ENCODE results near the gene TMEM54.

TMEM54 gene

DNA sequence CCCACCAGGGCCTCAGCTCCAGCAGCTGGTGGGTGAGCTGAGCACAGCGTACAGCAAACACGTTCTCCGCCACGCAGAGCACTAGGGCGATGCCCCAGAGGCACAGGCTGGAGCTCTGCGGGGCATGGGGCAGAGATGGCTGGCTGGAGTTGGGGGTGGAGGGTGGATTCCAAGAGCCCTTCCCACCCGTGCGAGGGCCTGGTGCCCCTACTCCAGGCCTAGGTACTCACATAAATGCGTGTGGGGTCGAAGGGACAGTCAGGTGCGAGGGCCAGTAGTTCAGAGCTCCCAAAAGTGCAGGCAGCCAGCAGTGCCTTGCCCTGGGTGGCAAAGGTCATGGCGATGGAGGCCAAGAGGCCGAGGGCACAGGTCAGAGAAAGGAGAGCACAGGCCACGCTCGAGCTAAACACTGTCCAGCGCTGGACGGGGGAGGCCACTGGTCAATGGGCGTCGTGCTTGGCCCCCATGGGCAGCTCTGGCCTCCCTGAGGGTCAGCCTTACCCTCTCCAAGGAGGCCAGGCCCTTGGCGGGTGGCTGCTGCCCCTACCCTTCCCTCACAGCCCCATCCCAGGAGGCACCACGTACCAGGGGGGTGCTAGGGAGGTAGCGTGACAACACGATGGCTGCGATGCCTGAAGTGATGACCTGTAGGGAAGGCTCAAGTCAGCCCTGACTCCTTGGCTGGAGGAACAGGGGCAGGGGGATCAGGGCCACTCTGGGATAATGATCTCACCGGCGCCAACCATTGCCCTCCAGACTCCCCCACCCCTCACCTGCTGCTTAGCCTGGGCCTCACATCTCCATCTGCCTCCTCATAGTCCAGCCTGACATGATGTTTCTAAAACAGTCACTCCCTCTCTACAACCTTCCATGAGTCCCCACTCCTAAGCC is 5.6 kb downstream of the TMEM54 start:
- DNase-seq (ENCODE audit: low spot score), result no peak

DNA sequence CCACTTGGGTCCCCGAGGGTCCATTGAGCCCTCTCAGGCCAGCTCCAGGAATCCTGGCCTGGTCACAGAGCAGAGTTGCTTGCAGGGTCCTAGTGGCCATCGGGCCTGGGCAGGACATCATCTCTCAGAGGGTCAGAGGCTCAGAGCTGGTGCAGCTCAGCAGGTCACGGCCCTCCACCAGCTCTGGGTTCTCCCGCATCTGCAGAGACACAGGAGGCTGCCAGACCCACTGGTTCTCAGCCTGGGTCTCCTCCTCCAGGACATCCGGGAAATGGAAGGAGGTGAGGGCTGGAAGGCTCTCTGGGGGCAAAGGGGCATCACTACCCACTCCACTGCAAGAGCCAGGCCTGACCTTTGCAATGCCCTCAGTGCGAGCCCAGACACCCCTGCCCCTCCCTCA is 6.5 kb downstream of the TMEM54 start:
- DNase-seq (ENCODE audit: low spot score), result no peak

DNA sequence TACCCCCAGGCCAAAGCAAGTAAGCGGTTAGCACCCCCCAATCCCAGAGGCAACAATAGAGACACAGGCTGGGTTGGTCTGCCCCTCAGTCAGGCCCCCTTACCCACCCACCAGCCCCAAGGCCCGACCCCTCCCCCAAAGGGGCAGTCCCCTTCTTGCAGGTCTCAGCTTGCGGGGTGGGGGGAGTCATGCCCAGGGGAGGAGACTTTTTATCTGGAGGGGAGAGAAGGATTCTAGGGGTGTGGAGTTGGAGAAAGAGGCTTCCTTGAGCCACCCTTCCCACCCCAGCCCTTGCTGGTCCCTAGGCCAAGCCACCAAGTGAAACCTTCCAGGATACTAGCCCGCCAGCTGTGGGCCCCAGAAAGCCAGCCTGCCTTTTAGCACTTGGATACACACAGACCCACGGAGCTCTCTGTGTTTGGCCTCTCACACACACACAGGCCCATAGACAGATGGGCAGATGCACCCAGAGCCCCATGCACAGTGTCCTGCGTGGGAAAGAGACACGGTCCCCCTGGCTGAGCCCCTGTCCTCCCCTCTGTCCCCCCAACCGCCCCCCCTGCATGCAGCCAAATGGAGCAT is 7.1 kb downstream of the TMEM54 start:
- DNase-seq (ENCODE audit: low spot score), result no peak

DNA sequence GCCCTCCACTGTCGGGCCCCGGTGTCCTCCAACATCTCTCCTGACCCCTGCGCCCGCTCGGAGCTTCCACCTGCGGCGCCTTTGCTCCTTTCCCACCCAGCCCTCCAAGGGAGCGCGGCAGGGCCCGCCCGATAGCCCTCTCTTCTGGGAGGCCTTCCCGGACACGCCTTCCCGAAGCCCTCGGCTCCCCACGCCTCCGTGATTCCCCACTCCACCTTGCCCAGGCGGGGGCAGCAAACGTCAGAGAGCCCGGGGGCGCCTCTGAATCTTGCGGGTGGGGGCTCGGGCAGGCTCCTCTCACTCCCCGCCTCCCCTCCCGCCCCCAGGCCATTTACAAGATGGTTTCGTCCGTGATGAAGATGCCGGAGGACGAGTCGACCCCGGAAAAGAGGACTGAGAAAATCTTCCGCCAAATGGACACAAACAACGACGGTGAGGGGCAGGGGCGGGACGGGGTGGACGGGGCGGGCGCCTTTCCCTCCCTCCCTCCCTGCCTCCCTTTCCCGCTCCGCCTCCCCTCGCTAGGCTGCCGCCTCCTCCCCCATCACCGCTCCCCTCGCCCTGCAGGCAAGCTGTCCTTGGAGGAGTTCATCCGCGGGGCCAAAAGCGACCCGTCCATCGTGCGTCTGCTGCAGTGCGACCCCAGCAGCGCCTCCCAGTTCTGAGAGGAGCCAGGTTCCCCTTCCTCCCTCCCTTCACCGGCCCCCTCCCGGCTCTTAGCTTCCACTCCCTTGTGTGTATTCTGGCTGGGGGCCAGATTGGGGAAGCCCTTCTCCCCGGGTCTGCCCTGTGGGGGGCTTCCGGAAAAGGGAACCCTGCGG is 7.8 kb downstream of the TMEM54 start:
- DNase-seq (ENCODE audit: low spot score), result no peak

DNA sequence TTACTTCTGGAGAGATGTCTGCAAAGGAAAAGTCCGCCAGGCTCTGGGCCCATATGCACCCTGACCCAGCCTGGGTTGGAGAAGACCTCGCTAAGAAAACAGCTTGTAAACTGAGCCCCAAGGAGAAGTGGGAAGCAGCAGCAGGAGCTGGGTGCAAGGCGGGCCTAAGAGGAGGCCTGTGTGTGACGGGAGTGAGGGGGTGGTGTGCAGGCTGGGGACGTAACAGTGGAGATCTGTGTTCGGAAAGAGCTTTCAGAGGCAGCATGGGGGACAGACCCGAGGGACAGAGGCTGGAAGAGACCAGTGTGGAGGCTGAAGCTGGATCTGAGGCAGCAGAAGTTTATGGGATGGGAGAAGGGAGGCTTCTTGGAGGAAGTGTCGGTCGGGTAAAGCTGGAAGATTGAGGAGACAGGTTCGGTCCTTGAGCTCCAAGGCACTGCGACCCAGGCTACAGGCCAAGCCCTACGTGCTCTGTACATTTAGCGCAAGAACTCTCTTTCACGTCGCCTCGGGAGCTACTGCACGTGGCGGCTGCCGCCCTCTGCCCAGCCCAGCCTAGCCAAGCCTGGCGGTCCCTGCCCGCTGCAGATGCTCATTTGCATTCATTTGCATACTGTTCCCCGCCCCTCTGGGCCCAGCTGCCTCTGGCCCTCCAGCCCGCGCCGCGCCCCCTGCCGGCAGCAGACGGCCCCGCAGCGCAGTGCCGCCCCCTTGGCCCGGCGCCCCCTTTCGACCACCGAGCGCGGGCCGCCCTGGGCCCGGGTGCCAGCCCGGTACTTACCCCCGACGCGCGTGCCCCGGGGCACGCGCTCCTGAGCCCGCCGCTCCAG is 8.6 kb downstream of the TMEM54 start:
- no peak for DNase-seq (ENCODE audit: low spot score)

DNA sequence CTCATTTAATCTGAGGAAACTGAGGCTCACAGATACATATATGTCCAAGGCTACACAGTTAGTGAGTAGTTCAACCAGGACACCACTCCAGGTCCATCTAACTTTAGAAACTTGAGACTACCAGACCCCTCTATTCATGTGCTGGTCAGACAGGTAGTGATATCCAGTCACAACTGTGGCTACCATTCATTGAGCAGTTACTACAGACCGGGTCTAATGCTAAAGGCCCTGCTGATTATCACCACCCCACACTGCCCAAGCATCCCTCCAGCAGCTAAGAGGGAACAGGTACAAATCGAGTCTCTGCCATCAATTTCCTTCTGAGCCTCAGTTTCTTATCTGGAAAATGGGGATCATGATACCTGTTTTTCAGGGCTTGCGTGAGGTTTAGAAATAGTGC is 9.6 kb downstream of the TMEM54 start:
- DNase-seq (ENCODE audit: low spot score), result no peak

DNA sequence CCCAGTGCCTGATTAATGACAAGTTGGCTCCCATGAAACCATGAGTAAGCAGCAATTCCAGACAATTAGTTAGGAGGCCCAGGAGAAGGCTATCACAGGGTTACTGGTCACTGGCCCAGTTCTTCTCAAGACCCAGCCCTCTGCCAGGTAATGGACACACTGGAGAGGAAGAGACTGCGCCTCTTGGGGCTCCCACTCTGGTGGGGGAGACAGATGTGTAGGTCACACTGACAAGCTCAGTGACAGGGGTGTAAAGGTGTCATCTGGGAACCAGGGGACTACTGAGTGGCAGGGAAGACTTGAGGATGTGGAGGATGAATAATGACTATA is 10.0 kb downstream of the TMEM54 start:
- DNase-seq (ENCODE audit: low spot score), result no peak

DNA sequence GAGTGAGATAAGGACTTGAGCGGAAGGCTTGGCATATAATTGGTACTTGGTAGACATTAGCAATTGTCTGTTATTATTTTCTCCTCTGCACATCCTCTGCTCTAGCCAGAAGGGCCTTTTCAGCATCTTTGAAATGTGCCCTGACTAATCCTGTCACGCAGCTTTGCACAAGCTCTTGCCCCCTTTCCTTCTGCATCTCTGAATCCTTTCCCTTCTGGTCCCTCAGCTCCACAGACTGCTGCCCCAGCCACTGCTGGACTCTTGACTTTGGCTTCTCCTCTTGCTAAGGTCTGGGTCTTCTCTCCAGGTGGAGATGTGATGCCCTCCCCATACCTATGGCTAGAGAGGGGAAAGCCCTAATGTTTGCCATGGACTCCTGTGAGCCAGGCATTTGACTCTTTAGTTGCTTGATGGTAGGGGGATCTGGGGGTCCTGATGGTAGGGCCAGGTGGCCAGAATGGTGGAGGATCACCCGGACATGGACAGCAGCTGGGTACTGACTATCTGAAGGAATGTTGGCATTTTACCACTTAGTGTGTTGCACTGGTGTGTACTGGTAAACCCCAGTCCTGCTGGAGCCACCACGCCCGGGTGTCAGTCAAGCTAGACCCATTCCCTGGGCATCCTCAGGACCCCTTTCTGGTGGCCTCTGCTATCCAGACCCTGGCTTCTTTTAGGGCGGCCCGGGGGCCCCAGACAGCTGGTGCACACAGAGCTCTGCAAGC is 10.5 kb downstream of the TMEM54 start:
- DNase-seq (ENCODE audit: low spot score), result no peak

DNA sequence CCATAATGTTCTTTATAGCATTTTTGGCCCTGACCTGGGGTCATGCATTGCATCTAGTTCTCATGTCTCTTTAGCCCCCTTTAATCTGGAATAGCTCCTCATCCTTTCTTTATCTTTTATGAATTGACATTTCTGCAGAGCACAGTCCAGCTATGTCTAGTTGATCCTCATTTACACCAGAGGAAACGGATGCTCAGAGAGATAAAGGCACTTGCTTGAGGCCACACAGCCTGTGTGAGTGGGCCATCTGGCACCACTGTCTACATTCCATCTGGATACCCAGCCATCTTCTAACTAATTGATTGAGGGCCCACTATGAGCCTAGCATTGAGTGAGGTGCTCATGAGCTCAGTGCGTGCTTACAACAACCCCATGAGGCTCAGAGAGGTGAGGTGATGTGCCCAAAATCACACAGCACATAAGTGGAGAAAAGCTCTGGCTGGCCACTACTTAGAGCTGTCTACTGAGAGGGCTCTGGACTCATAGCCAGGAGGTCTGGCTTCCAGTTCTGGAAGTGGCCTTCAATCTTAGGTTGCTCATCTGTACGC is 11.4 kb downstream of the TMEM54 start:
- DNase-seq (ENCODE audit: low spot score), result no peak

DNA sequence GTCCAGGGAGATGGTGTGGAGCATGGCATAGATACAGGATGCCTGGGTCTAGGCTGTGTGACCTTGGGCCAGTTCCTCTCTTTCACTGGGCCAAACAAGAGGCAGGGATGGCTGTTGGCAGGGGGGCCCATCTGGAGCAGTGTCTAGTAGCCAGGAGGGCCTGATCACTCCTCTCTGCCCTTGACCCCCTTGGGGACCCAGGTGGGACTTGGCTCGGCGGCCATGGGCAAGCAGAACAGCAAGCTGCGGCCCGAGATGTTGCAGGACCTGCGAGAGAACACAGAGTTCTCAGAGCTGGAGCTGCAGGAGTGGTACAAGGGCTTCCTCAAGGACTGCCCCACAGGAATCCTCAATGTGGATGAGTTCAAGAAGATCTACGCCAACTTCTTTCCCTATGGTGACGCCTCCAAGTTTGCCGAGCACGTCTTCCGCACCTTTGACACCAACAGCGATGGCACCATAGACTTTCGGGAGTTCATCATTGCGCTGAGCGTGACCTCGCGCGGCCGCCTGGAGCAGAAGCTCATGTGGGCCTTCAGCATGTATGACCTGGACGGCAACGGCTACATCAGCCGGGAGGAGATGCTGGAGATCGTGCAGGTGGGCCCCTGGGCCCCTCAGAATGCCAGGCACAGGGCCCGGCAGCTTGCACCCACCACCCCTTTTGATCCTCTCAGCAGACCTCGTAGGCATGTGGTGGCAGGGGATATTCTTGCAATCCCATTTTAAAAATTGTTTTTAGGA is 12.3 kb downstream of the TMEM54 start:
- DNase-seq (ENCODE audit: low spot score), result no peak

DNA sequence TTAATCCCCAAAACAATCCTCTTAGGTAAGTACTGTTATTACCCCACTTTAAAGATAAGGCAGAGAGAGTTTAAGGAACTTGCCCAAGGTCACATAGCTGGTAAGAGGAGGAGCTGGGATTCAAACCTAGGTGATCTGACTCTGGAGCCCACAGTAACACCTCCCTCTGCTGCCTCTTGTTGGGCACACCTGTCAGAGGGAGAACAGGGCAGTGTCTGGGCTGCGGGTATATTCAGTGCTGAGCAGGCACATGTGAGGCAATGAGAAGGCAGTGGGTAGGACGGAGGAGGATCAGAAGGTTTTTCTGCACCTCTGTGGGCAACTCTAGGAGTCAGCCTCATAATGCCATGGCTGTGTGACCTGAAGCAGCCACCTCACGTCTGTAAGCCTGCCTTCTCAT is 13.1 kb downstream of the TMEM54 start:
- no peak for DNase-seq (ENCODE audit: low spot score)

DNA sequence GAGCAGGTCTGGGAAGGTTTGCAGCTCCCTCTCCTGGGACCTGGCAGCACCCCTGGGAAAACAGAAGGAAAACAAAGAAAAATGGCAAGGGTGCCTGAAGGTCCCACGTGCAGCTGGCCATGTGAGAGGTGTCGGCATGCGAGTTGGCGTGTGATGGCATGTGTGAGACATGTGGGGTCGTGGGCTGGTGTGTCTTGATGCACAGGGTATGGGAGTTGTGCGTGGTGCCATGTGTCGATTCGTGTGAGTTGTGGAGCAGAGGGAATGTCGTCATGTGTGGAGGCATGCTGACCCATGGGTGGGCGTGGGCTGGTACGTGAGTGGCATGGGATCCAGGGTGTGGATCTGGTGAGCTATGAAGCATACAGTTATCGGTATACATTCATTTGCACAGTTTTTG is 13.6 kb downstream of the TMEM54 start:
- DNase-seq (ENCODE audit: low spot score), result no peak

DNA sequence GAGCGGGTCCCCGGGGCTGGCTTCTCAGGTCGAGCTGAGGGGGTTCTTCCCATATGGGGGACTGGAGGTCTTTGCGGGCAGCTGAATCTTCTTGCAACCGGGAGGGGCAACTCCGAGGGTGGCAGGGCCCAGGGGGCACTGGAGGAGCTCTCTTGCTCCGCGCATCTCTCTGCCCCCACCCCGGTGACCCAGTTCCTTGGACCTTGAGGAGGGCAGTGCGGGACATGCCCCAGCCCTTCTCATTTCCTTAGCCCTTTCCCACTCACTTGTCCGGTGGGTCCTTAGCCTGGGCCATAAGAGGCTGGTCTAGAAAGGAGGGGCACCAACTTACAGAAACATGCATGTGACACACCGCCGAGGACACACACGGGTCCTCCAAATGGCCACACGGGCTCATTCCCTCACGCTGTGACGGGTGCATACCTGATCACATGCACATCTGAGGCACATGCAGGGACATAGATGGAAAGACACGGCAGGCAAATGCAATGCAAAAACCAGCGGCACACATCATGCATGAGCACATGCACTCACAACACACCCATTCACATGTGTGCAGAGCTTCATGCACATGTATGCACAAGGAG is 14.3 kb downstream of the TMEM54 start:
- no peak for DNase-seq (ENCODE audit: low spot score)

DNA sequence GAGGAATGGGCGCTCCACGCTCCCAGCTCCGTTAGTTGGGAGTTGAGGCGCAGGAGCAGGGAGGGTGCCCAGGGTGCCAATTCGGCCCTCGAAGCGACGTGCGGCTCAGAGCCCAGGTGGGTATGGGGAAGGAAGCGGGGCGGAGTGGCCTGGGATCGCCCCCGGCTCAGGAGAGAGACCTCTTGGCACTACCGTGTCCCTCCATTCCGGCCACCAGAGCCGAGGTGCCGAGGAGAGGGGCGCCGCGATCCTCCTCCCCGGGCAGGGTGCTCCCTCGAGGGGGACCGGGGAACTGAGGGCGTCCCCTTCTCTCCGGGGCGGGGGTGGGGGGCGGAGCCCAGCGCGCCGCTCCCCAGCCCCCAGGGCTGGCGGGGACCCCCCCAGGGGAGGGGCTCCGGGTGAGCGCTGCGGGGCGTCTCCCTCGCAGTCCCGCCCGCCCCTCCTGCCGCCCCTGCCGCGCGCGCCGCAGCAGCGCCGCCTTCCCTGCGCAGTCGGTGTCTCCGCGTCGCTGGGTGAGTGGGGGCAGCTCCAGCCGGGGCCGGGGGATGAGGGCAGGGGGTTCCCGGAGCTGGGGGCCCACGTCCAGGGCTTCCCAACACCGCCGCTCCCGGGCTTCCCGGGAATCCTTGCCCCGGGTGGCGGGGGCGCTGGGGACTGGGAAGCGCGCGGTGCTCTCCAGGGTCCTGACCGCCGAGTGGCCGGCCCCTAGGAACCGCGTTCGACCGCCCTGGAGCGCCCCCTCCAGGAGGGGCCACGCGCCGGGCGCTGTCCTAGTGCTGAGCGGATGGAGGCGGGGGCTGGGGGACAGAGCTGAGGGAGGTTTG is 15.0 kb downstream of the TMEM54 start, which contains the start of gene HPCA:
HPCA (plus strand) TSS at position 488 of the 824 bp plus-strand sequence. CDS start 2,408 bp downstream, outside the sequence.
- DNase-seq (ENCODE audit: low spot score), result no peak

DNA sequence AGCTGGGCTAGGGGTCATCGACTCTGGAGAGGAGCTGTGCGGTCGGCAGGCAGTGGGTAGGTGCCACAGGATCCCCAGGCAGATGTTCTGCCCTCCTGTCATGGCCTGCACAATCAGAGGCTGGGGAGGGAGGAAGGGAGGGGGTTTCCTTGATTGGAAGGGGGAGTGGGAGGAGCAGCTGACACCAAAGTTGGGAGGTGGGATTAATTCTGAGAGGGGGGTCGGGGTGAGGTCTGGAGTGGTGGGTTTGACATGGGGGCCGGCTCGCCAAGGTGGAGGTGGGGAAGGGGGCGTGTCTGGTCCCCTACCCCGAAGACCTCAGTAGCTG is 15.5 kb downstream of the TMEM54 start:
- DNase-seq (ENCODE audit: low spot score), result no peak

DNA sequence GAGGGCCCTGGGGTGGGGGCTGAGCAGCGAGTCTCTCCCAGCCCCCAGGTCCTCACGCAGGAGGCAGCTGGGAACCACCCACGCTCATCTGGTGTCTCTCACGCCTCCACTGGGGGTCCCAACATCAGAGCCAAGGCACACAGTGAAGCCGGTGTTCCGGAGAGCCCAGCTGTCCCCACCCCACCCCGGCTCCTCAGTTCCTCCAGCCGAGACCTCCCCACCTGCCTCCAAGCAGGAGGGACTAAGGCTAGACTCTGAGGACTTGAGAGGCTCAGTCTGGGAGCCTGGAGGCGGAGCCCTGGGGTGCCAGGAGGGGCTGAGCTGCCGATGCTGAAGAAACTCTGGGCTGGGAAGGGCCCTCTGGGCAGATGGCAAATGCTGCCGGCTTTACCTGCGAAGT is 16.5 kb downstream of the TMEM54 start:
- no peak for DNase-seq (ENCODE audit: low spot score)

DNA sequence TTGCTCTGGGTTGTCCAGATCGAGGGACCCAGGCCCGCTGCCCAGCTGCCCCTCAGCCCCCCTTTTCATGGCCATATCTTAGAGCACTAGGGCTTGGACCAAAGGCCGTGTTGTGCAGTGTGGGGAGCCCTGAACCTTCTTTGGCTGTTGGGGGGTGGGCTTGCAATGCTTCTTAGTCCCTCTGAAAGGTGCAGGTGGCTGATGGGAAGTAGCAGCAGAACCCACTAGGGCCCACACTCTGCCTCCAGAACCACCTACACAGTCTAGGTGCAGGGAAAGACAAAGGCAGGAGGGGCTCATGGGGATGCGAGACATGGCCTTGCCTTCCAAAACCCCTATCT is 17.2 kb downstream of the TMEM54 start:
- DNase-seq (ENCODE audit: low spot score), result no peak

DNA sequence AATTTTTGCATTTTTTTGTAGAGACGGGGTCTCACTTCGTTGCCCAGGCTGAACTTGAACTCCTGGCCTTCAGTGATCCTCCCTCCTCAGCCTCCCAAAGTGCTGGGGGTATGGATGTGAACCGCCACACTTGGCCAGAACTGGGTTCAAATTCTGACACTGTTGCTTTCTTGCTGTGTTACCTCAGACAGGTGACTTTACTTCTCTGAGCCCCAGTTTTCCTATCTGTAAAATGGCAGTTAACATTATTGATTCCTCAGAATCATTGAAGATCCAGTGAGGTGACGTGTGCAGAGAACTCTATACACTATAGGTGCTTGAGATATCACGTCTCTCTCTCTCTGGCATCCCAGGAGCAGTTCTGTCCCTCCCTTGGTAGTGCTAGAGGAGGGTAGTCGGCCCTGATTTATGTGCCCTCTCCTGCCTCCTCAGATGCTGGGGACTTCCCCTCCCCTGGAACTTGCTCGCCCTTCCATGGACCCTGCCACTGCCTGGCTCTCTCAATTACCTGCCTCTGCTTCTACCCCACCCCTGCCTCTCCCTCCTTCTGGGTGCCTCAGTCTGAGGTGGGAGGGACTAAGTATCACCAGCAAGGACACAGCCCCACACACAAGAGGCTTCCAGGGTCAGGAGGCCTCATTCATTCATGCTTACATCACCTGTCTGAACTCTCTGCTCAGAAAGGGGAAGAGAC is 17.7 kb downstream of the TMEM54 start:
- no peak for DNase-seq (ENCODE audit: low spot score)

Measured in CD4-positive, alpha-beta T cell treated with Interleukin-2 at 100 ng/mL for 4 hours (primary cell).